IMR-90 (cell line): ENCODE results near the gene IFIT2. TPM values are rescaled to one million over a fixed set of nuclear protein-coding genes. Genes with fewer than 3 reads are reported as not detected.

ENCODE experiments used
- ATAC-seq: fragments of 200-7000 bp; cut with Tn5 transposase; 2 replicates; pipeline ENCODE4 v1.9.1; 2020; ENCODE audit warnings: low read depth, mild to moderate bottlenecking, moderate library complexity
- BruUV-seq: library from RNA; stranded (reverse); fragments of 400-500 nt; replicated peaks from 2 replicates; lab custom pipeline; 2021; lab: Mats Ljungman, UMichigan
- CTCF ChIA-PET: fragments of 300-600 bp; formaldehyde crosslinking; extraction: SDS; loops from one replicate; lab custom pipeline; 2021; ENCODE audit warnings: antibody characterized with exemption; lab: Yijun Ruan, JAX
- POLR2A ChIA-PET: fragments of 300-600 bp; sonication (Branson Sonifier 250); formaldehyde crosslinking; loops from one replicate; lab custom pipeline; 2022; ENCODE audit warnings: antibody characterized with exemption; ENCODE audit not compliant: unreplicated experiment; lab: Charles Lee
- DNase-seq: peaks from one replicate; pipeline ENCODE4 v3.0.0; 2013
- H2AFZ ChIP-seq: replicated peaks from 2 replicates; pipeline ENCODE3; 2013; ENCODE audit warnings: low read length, mild to moderate bottlenecking; ENCODE audit not compliant: poor library complexity
- H2AK5ac ChIP-seq: 2 replicates; pipeline ENCODE4 v1.6.1; 2013; ENCODE audit warnings: low read depth, low read length, inconsistent platforms
- H2AK9ac ChIP-seq: replicated peaks from 2 replicates; pipeline ENCODE3; 2013; ENCODE audit warnings: mild to moderate bottlenecking, low read depth, low read length, moderate library complexity; ENCODE audit not compliant: poor library complexity
- H2BK120ac ChIP-seq: 2 replicates; pipeline ENCODE4 v1.6.1; 2013; ENCODE audit warnings: low read depth, low read length, inconsistent platforms
- H2BK15ac ChIP-seq: 3 replicates; pipeline ENCODE4 v1.6.1; 2013; ENCODE audit warnings: low read depth, low read length, inconsistent platforms
- H2BK20ac ChIP-seq: 2 replicates; pipeline ENCODE4 v1.6.1; 2013; ENCODE audit warnings: low read depth, mild to moderate bottlenecking, inconsistent platforms, low read length, moderate library complexity
- H2BK5ac ChIP-seq: 2 replicates; pipeline ENCODE4 v1.6.1; 2013; ENCODE audit warnings: mild to moderate bottlenecking, low read depth, low read length, inconsistent platforms; ENCODE audit not compliant: poor library complexity, severe bottlenecking
- H3K14ac ChIP-seq: replicated peaks from 2 replicates; pipeline ENCODE4 v1.6.1; 2013; ENCODE audit warnings: low read depth, low read length, inconsistent platforms
- H3K18ac ChIP-seq: 2 replicates; pipeline ENCODE4 v1.6.1; 2013; ENCODE audit warnings: low read depth, low read length, control low read depth
- H3K23ac ChIP-seq: 2 replicates; pipeline ENCODE4 v1.6.1; 2013; ENCODE audit warnings: low read depth, low read length, inconsistent platforms
- H3K27ac ChIP-seq: 2 replicates; pipeline ENCODE4 v1.5.1; 2013; ENCODE audit warnings: mild to moderate bottlenecking, control low read depth, low read length; ENCODE audit not compliant: insufficient read depth
- H3K27me3 ChIP-seq: 2 replicates; pipeline ENCODE4 v1.6.1; 2013; ENCODE audit warnings: low read length; ENCODE audit not compliant: control insufficient read depth, insufficient read depth
- H3K36me3 ChIP-seq: 2 replicates; pipeline ENCODE4 v1.6.1; 2013; ENCODE audit warnings: low read length, mixed read lengths; ENCODE audit not compliant: control insufficient read depth, insufficient read depth
- H3K4ac ChIP-seq: 2 replicates; pipeline ENCODE4 v1.6.1; 2013; ENCODE audit warnings: low read depth, low read length, inconsistent platforms
- H3K4me1 ChIP-seq: 2 replicates; pipeline ENCODE4 v1.6.1; 2013; ENCODE audit warnings: low read length, mixed read lengths; ENCODE audit not compliant: control insufficient read depth, insufficient read depth
- H3K4me2 ChIP-seq: 2 replicates; pipeline ENCODE4 v1.6.1; 2013; ENCODE audit warnings: low read depth, mild to moderate bottlenecking, control low read depth, low read length, moderate library complexity
- H3K4me3 ChIP-seq: 2 replicates; pipeline ENCODE4 v1.5.1; 2013; ENCODE audit warnings: low read depth, mild to moderate bottlenecking, control low read depth, low read length, moderate library complexity; ENCODE audit not compliant: insufficient read depth
- H3K56ac ChIP-seq: 2 replicates; pipeline ENCODE4 v1.6.1; 2013; ENCODE audit warnings: low read length, inconsistent platforms; ENCODE audit not compliant: insufficient read depth; ENCODE audit errors: extremely low read depth
- H3K79me1 ChIP-seq, 2 experiments: 2 replicates each; pipeline ENCODE4 v1.6.1; 2013; ENCODE audit warnings: low read length in 2 of 2, inconsistent platforms in 1 of 2, low read depth in 1 of 2
- H3K9ac ChIP-seq: 2 replicates; pipeline ENCODE4 v1.6.1; 2013; ENCODE audit warnings: low read depth, low read length, control low read depth
- H3K9me1 ChIP-seq: 2 replicates; pipeline ENCODE4 v1.6.1; 2013; ENCODE audit warnings: low read length, inconsistent platforms; ENCODE audit not compliant: insufficient read depth
- H3K9me3 ChIP-seq: 2 replicates; pipeline ENCODE4 v1.6.1; 2013; ENCODE audit warnings: low read length; ENCODE audit not compliant: control insufficient read depth, insufficient read depth
- H4K20me1 ChIP-seq: 2 replicates; pipeline ENCODE4 v1.6.1; 2013; ENCODE audit warnings: low read length, inconsistent platforms; ENCODE audit not compliant: insufficient read depth
- H4K5ac ChIP-seq: 2 replicates; pipeline ENCODE4 v1.6.1; 2013; ENCODE audit warnings: mild to moderate bottlenecking, low read depth, low read length, control low read depth
- H4K8ac ChIP-seq, 2 experiments: 2 replicates each; pipeline ENCODE4 v1.6.1; 2013; ENCODE audit warnings: low read depth in 2 of 2, low read length in 2 of 2, control low read depth in 1 of 2, inconsistent platforms in 1 of 2
- H4K91ac ChIP-seq: 2 replicates; pipeline ENCODE4 v1.6.1; 2013; ENCODE audit warnings: low read depth, low read length, inconsistent platforms; ENCODE audit not compliant: insufficient read depth
- BHLHE40 ChIP-seq: fragments of 150-350 bp; IDR thresholded peaks from 2 replicates; pipeline ENCODE4 v1.6.1; 2016; ENCODE audit warnings: mild to moderate bottlenecking, low read depth, low read length
- CEBPB ChIP-seq: IDR thresholded peaks from 2 replicates; pipeline ENCODE4 v1.6.1; 2012; ENCODE audit warnings: low read depth, low read length, improper control_type of control experiment
- FOS ChIP-seq: fragments of 150-350 bp; IDR thresholded peaks from 2 replicates; pipeline ENCODE4 v1.6.1; 2016; ENCODE audit warnings: low read depth, low read length
- MAFK ChIP-seq: IDR thresholded peaks from 2 replicates; pipeline ENCODE4 v1.6.1; 2012; ENCODE audit warnings: low read depth, low read length, improper control_type of control experiment
- MAZ ChIP-seq: IDR thresholded peaks from 2 replicates; pipeline ENCODE4 v1.6.1; 2012; ENCODE audit warnings: low read depth, mild to moderate bottlenecking, low read length, improper control_type of control experiment, moderate library complexity, borderline replicate concordance
- MXI1 ChIP-seq: IDR thresholded peaks from 2 replicates; pipeline ENCODE4 v1.6.1; 2012; ENCODE audit warnings: low read depth, mild to moderate bottlenecking, low read length, moderate library complexity, borderline replicate concordance
- NFE2L2 ChIP-seq: fragments of 150-350 bp; IDR thresholded peaks from 2 replicates; pipeline ENCODE4 v1.6.1; 2016; ENCODE audit warnings: low read depth, mild to moderate bottlenecking, low read length
- POLR2A ChIP-seq: IDR thresholded peaks from 2 replicates; pipeline ENCODE4 v1.6.1; 2012; ENCODE audit warnings: mild to moderate bottlenecking, low read depth, low read length
- RCOR1 ChIP-seq: IDR thresholded peaks from 2 replicates; pipeline ENCODE4 v1.6.1; 2012; ENCODE audit warnings: mild to moderate bottlenecking, low read length, improper control_type of control experiment; ENCODE audit not compliant: insufficient replicate concordance
- RFX5 ChIP-seq: IDR thresholded peaks from 2 replicates; pipeline ENCODE4 v1.8.0; 2012; ENCODE audit warnings: low read depth, mild to moderate bottlenecking, low read length, moderate library complexity
- WGBS, 2 experiments: methylation state at CpG; one replicate each; pipeline versions ENCODE4 v1.1.5 to v1.1.7; 2013; ENCODE audit warnings: missing lambda C conversion rate in 2 of 2; ENCODE audit not compliant: insufficient read length in 1 of 2; ENCODE audit errors: extremely low coverage in 2 of 2; 5-methylcytosine and 5-hydroxymethylcytosine counted together
- dilution Hi-C: fragments of 300-500 bp; cut with HindIII; formaldehyde crosslinking; loops from one replicate; pipeline ENCODE4 v1.14.3; 2018; ENCODE audit warnings: low sequenced_read_pairs; ENCODE audit not compliant: unreplicated experiment
- in situ Hi-C: fragments of 300-500 bp; cut with MboI; formaldehyde crosslinking; loops from 3 replicates; pipeline ENCODE4 v1.14.3; 2019; ENCODE audit warnings: low sequenced_read_pairs, inconsistent platforms, mixed read lengths
- intact Hi-C: fragments of 100-400 bp; cut with micrococcal nuclease; formaldehyde crosslinking; loops from 2 replicates; pipeline ENCODE4 v1.10.0; 2022
- polyA plus RNA-seq, 3 experiments: library from polyadenylated mRNA; depleted of rRNA; stranded (reverse); fragments of >200 nt; gene quantifications; 2 replicates each; pipeline ENCODE4 v1.2.3, GENCODE V29; 2012; ENCODE audit warnings: low replicate concordance in 1 of 3
- total RNA-seq: library from RNA; depleted of rRNA; stranded (reverse); fragments of >200 nt; gene quantifications from 2 replicates; pipeline ENCODE4 v1.2.3, GENCODE V29; 2012
- TF ChIP-seq, protein P1 (sequence below): fragments of 150-350 bp; IDR thresholded peaks from 2 replicates; pipeline ENCODE4 v1.6.1; 2017; ENCODE audit warnings: mild to moderate bottlenecking, antibody characterized with exemption, low read length, low read depth
- TF ChIP-seq, protein P2 (sequence below): conservative IDR thresholded peaks from 2 replicates; pipeline ENCODE4 v1.5.1; 2012; ENCODE audit warnings: mild to moderate bottlenecking, low read depth, low read length, improper control_type of control experiment
- TF ChIP-seq, protein P3 (sequence below): fragments of 150-350 bp; IDR thresholded peaks from 2 replicates; pipeline ENCODE4 v1.6.1; 2016; ENCODE audit warnings: low read depth, mild to moderate bottlenecking, low read length, moderate library complexity, borderline replicate concordance

IFIT2 gene
- total and polyA plus RNA-seq, 2 of the 4 experiments (the other 2 are of a cell fraction): 1.1 to 2.2 TPM

DNA sequence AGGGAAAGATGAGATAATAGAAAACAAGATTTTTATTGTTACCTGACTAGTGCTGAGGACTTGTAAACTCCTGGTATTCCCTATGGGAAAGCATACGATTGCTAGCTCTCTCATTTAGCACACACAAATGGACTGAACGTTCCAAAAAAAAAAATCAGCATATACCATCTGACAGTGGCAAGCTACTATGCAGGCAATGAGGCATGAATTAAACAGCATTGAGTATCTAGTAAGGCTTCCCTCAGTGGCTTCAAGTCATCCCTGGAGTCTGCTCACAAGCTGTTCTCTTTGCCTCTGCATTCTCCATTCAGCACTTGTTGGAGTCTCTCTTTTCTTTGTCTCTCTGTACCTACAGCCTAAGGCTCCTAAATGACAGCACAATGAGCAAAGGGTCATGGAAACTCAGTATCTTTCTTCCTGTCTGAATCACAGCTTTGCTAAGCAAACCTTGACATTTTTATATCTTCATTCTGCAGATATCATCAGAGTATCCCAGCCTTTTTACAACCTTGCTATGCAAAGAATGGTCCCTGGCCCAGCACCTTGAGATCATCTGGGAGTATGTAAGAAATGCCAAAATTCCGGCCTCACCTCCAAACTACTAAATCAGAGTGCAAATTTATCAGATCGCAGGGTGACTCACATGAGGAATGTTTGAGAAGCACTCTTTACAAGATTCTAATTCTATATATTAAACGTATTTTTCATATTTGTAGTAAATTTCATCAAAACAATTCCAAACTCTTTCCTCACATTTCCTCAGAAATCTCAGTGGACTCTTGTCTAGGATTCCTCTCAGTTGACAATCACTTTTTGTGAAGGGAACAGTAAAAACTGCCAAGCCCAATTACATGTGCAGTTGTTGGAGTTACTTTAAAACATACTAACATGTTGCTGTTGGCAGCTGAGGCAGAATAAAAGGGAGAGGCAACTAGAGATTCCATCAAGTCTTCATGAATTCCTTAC, 39.5 kb upstream of the IFIT2 start:
- Histone ChIP-seq H3K23ac (no peak overlapping the region), H3K9me1 (no peaks in the 10 kb centered on the region), H3K36me3 (no peaks in the 10 kb centered on the region), H2BK5ac (no peak overlapping the region), H3K79me1 (no peaks in the 10 kb centered on the region), H2AK5ac (no peak overlapping the region), H3K27me3 (no peaks in the 10 kb centered on the region), H4K20me1 (no peaks in the 10 kb centered on the region), H3K4ac (no peak overlapping the region), H3K4me3 (no peak overlapping the region), H4K5ac (no peak overlapping the region), H3K9ac (no peak overlapping the region; the same call in 1 of the 2 replicates), H2AK9ac (no peak overlapping the region), H2BK120ac (peak overlapping the region; percentile 3; the same call in 1 of the 2 replicates), H3K18ac (no peak overlapping the region; the same call in 1 of the 2 replicates), H3K4me2 (no peak overlapping the region; the same call in 1 of the 2 replicates), H3K9me3 (no peaks in the 10 kb centered on the region), H2AFZ (no peak overlapping the region), H3K27ac (no peak overlapping the region), H4K8ac (no peak overlapping the region), H2BK20ac (peak overlapping the region; percentile 30; the same call in 1 of the 2 replicates), H3K56ac (no peak overlapping the region), H4K91ac (no peak overlapping the region), H3K14ac (0 out of 2 replicates have a peak overlapping the region, but pooled peaks have one; percentile 23), H2BK15ac (peak overlapping the region; percentile 5; the same call in 1 of the 3 replicates), H3K4me1 (peaks cover 7% of the 10 kb centered on the region)
- in situ Hi-C loops (no loop called here), dilution Hi-C loops (no loop called here), intact Hi-C loops (no loop called here)
- BruUV-seq: no TSS peak
- POLR2A ChIA-PET: interaction anchor here (0.6 to 0.7 kb wide), 2 partner anchors 90 to 130 kb away, joined by 10 to 19 read pairs; partner anchors contain the start of gene IFIT1
- DNase-seq (peak; percentile 19), ATAC-seq (0 out of 2 replicates have a peak, but pooled peaks have one; percentile 10)
- no CpG with 5 or more reads among the region's 5 CpGs for WGBS, 2 experiments
- CTCF ChIA-PET: interaction anchor here (0.7 kb wide), 1 partner anchor 150 kb away, joined by 3 read pairs; no protein-coding TSS in a partner anchor
- no peak for TF ChIP-seq CEBPB
- TF ChIP-seq POLR2A: no peak
- no peak for TF ChIP-seq MAZ
- TF ChIP-seq, protein P1, sequence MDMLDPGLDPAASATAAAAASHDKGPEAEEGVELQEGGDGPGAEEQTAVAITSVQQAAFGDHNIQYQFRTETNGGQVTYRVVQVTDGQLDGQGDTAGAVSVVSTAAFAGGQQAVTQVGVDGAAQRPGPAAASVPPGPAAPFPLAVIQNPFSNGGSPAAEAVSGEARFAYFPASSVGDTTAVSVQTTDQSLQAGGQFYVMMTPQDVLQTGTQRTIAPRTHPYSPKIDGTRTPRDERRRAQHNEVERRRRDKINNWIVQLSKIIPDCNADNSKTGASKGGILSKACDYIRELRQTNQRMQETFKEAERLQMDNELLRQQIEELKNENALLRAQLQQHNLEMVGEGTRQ: no peak
- no peak for TF ChIP-seq FOS
- TF ChIP-seq BHLHE40: no peak
- TF ChIP-seq, protein P2, sequence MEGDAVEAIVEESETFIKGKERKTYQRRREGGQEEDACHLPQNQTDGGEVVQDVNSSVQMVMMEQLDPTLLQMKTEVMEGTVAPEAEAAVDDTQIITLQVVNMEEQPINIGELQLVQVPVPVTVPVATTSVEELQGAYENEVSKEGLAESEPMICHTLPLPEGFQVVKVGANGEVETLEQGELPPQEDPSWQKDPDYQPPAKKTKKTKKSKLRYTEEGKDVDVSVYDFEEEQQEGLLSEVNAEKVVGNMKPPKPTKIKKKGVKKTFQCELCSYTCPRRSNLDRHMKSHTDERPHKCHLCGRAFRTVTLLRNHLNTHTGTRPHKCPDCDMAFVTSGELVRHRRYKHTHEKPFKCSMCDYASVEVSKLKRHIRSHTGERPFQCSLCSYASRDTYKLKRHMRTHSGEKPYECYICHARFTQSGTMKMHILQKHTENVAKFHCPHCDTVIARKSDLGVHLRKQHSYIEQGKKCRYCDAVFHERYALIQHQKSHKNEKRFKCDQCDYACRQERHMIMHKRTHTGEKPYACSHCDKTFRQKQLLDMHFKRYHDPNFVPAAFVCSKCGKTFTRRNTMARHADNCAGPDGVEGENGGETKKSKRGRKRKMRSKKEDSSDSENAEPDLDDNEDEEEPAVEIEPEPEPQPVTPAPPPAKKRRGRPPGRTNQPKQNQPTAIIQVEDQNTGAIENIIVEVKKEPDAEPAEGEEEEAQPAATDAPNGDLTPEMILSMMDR: no peak
- no peak for TF ChIP-seq MXI1
- TF ChIP-seq, protein P3, sequence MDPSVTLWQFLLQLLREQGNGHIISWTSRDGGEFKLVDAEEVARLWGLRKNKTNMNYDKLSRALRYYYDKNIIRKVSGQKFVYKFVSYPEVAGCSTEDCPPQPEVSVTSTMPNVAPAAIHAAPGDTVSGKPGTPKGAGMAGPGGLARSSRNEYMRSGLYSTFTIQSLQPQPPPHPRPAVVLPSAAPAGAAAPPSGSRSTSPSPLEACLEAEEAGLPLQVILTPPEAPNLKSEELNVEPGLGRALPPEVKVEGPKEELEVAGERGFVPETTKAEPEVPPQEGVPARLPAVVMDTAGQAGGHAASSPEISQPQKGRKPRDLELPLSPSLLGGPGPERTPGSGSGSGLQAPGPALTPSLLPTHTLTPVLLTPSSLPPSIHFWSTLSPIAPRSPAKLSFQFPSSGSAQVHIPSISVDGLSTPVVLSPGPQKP: no peak
- no peak for TF ChIP-seq MAFK
- no peak for TF ChIP-seq RFX5
- no peak for TF ChIP-seq RCOR1
- TF ChIP-seq NFE2L2: no peak
